HG03060 (cell line): ENCODE results near the gene ADARB1.

ENCODE experiments used
- ATAC-seq: cut with Tn5 transposase; IDR thresholded peaks from one replicate; pipeline ENCODE4 v1.9.1; 2021; ENCODE audit warnings: low read depth, moderate number of reproducible peaks; ENCODE audit not compliant: unreplicated experiment

ADARB1 gene

GRCh38 chr21:45111703-45112102 is 37.3 kb downstream of the ADARB1 start:
- ATAC-seq, result no peak

GRCh38 chr21:45112371-45112770 is 38.0 kb downstream of the ADARB1 start:
- ATAC-seq, result no peak

GRCh38 chr21:45113543-45113942 is 39.2 kb downstream of the ADARB1 start:
- no peak for ATAC-seq

- ATAC-seq, result no peak
Observed at GRCh38 chr21:45114072-45114471, 39.7 kb downstream of the ADARB1 start.

- ATAC-seq, result no peak
Observed at GRCh38 chr21:45114475-45114874, 40.1 kb downstream of the ADARB1 start.

GRCh38 chr21:45115141-45115540 is 40.8 kb downstream of the ADARB1 start:
- no peak for ATAC-seq

- ATAC-seq, result no peak
Observed at GRCh38 chr21:45116066-45116465, 41.7 kb downstream of the ADARB1 start.

- no peak for ATAC-seq
Observed at GRCh38 chr21:45117314-45117713, 42.9 kb downstream of the ADARB1 start.

- no peak for ATAC-seq
Observed at GRCh38 chr21:45118099-45118498, 43.7 kb downstream of the ADARB1 start.

GRCh38 chr21:45119812-45120211 is 45.4 kb downstream of the ADARB1 start:
- ATAC-seq, result no peak

- no peak for ATAC-seq
Observed at GRCh38 chr21:45120975-45121374, 46.6 kb downstream of the ADARB1 start.

GRCh38 chr21:45122030-45122429 is 47.6 kb downstream of the ADARB1 start:
- no peak for ATAC-seq

- ATAC-seq, result no peak
Observed at GRCh38 chr21:45122432-45123132, 48.2 kb downstream of the ADARB1 start.

GRCh38 chr21:45123440-45123839 is 49.1 kb downstream of the ADARB1 start:
- no peak for ATAC-seq

- no peak for ATAC-seq
Observed at GRCh38 chr21:45124596-45124995, 50.2 kb downstream of the ADARB1 start.

GRCh38 chr21:45125357-45125756 is 51.0 kb downstream of the ADARB1 start:
- no peak for ATAC-seq

GRCh38 chr21:45126204-45126626 is 51.8 kb downstream of the ADARB1 start:
- ATAC-seq, result no peak

GRCh38 chr21:45126983-45127382 is 52.6 kb downstream of the ADARB1 start:
- ATAC-seq, result no peak

- ATAC-seq, result no peak
Observed at GRCh38 chr21:45127937-45128336, 53.6 kb downstream of the ADARB1 start.

- no peak for ATAC-seq
Observed at GRCh38 chr21:45128613-45129188, 54.3 kb downstream of the ADARB1 start.

- no peak for ATAC-seq
Observed at GRCh38 chr21:45129189-45129923, 55.0 kb downstream of the ADARB1 start.

- no peak for ATAC-seq
Observed at GRCh38 chr21:45130324-45130774, 56.0 kb downstream of the ADARB1 start.
